AG04449 (cell line): ENCODE data around the gene LINGO3.
A peak's percentile ranks its signal among the peaks of the same experiment; 100 is the strongest.

Source experiments
- CTCF ChIA-PET: fragments of 350-600 bp; formaldehyde crosslinking; extraction: SDS; loops from one replicate; lab custom pipeline; 2021; ENCODE audit warnings: antibody characterized with exemption; lab: Yijun Ruan, JAX
- POLR2A ChIA-PET: fragments of 400-600, 350-600 bp; formaldehyde crosslinking; extraction: SDS; loops from one replicate; lab custom pipeline; 2020; ENCODE audit warnings: antibody characterized with exemption, inconsistent platforms; lab: Yijun Ruan, JAX
- DNase-seq: peaks from one replicate; pipeline ENCODE4 v3.0.0-alpha.2; 2010; ENCODE audit warnings: low read depth, low spot score
- H3K4me3 ChIP-seq: 2 replicates; pipeline ENCODE4 v1.5.1; 2011; ENCODE audit warnings: low read depth, mild to moderate bottlenecking, control low read depth, low read length
- TF ChIP-seq, protein P1 (sequence below): IDR thresholded peaks from one replicate; pipeline ENCODE4 v1.5.1; 2011; ENCODE audit warnings: mild to moderate bottlenecking, moderate library complexity, low read length, control low read depth, inconsistent platforms; ENCODE audit not compliant: insufficient read depth; ENCODE audit errors: missing control alignments

The LINGO3 gene

DNA sequence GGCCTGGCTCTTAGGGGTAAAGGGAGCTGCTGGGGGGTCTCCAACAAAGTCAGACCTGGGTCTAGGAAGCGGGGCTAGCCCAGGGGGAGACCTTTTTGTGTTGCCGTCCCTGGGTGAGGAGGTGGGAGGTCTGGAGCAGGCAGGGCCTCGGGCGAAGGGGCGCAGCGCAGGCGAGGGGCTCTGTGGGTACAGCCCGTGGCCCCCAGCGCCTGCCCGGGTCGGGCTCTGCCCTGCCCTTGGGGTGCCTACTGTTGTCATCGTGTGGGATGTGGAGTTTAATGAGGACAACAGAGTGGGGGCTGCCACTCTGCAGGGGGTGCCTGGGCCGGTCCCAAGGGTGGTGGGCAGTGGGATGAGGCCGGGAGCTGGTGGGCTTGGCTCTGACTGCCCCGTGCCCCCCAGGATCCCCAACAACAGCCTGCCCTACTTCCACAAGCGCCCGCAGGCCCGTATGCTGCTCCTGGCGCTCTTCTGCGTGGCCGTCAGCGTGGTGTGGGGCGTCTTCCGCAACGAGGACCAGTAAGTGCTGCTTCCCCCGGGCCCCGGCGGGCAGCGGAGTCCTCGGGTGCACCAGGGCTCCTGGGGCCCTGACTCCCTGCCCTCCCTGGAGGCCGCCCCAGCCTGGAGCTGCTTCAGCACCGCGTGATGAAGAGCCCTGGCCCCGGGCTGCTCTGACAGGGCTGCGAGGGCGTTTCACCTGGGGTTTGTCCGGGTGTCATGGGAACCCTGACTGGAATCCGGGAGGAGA, 32.7 kb upstream of the LINGO3 start:
- POLR2A ChIA-PET: no interaction called here
- TF ChIP-seq, protein P1, sequence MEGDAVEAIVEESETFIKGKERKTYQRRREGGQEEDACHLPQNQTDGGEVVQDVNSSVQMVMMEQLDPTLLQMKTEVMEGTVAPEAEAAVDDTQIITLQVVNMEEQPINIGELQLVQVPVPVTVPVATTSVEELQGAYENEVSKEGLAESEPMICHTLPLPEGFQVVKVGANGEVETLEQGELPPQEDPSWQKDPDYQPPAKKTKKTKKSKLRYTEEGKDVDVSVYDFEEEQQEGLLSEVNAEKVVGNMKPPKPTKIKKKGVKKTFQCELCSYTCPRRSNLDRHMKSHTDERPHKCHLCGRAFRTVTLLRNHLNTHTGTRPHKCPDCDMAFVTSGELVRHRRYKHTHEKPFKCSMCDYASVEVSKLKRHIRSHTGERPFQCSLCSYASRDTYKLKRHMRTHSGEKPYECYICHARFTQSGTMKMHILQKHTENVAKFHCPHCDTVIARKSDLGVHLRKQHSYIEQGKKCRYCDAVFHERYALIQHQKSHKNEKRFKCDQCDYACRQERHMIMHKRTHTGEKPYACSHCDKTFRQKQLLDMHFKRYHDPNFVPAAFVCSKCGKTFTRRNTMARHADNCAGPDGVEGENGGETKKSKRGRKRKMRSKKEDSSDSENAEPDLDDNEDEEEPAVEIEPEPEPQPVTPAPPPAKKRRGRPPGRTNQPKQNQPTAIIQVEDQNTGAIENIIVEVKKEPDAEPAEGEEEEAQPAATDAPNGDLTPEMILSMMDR: no peak
- DNase-seq: no peak
- CTCF ChIA-PET: no interaction called here
- H3K4me3 ChIP-seq: no peak overlapping the region

DNA sequence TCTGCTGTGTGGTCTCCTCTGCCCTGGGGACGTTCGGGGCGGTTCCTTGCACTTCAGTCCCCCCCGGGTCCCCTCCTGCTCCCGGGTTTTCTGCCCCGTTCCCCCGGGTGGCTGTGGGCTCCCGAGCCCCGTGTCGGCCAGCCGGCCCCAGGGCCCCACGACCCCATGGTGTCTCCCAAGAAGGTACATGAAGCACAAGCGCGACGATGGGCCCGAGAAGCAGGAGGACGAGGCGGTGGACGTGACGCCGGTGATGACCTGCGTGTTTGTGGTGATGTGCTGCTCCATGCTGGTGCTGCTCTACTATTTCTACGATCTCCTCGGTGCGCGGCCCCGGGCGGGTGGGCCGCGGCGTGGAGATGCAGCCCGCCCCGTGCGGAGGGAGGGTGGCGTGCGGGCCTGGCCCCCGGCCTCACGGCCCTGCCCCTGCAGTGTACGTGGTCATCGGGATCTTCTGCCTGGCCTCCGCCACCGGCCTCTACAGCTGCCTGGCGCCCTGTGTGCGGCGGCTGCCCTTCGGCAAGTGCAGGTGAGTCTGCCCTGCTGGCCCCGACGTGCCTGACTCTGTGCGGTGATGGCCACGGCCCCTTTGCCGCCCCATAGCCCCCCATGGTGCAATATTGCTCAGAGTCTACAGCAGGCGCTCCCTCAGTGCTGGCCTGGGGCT, 31.8 kb upstream of the LINGO3 start:
- no peak overlapping the region for H3K4me3 ChIP-seq
- TF ChIP-seq, protein P1: no peak
- ChIA-PET CTCF (no interaction called here), POLR2A (no interaction called here)
- no peak for DNase-seq

DNA sequence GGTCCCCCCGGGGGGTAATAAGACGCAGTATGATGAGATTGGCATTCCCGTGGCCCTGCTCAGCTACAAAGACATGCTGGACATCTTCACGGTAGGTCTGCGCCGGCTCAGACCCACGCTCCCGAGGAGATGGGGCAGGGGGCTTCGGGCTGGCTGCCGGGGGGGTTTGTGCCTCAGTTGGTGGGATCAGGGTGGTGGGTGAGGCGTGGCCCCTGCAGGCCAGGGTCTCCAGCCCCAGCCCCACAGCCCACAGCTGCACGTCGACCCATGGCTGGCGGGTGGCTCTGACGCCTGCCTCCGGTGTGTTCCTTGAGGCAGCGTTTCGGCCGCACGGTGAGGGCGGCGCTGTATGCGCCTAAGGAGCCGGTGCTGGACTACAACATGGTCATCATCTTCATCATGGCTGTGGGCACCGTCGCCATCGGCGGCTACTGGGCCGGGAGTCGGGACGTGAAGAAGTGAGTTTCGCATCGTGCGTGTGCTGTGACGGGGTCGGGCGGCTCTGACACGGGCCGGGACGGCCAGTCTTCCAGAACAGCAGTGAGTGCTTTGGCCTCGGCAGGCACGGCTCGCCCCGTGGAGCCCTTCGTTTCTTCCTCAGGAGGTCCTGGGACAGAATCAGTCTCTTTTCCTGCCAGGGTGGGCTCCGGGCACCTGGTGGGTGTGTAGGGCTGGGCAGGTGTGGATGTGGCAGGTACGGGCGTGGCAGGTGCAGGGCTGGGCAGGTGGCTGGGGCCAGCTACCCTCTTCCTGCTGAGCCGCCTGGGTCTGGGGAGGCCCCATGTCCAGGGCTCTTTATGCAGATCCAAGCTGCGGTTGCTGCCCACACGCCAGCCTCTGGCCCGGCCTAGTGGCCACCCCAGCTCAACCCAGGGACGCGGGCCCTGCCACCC, 31.0 kb upstream of the LINGO3 start:
- H3K4me3 ChIP-seq: no peak overlapping the region
- no peak for DNase-seq
- TF ChIP-seq, protein P1: no peak
- CTCF ChIA-PET: no interaction called here
- POLR2A ChIA-PET: no interaction called here

DNA sequence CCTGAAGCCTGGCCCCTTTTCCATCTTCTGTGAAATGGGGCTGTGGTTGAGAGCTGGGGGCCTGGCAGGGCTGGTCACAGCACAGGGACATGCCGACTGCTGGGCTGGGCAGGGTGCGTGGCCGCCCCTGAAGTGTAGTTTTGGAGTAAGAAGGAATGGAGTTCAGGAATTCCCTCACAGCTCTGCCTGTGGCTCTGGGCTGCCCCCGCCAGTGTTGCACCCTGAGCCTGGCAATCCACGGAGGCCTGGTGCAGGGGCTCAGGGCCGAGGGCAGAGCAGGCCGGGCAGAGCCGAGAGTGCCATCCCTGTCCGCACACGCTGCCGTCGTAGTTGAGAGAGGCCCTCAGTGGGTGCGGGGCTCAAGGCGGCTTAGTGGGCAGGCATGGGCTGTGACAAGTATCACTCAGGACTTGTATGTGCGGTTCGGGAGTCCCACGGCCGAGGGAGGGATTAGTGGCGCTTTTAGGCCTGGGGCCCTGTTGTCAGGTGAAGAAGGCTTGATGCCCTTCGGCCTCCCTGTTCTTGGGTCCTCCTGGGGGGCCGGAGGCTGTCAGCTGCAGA, 30.2 kb upstream of the LINGO3 start:
- ChIA-PET CTCF (interaction anchor here (0.9 to 1.1 kb wide), 2 partner anchors 14 to 52 kb away, joined by 3 read pairs; no protein-coding TSS in a partner anchor), POLR2A (no interaction called here)
- TF ChIP-seq, protein P1: no peak

DNA sequence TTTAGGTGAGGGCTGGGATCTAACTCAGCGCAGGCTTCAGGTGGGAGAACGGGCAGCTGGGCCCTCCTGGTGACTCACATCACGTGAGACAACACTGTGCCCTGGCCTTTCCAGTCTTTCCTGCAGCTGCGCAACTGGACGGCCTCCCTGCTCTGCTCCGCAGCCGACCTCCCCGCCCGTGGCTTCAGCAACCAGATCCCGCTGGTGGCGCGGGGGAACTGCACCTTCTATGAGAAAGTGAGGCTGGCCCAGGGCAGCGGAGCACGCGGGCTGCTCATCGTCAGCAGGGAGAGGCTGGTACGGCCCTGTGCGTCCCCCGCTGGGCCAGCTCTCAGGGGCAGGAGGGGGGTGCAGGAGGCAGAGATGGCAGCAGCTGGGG, 29.4 kb upstream of the LINGO3 start:
- DNase-seq: no peak
- no peak overlapping the region for H3K4me3 ChIP-seq
- ChIA-PET POLR2A (no interaction called here), CTCF (interaction anchor here (0.9 to 1.1 kb wide), 2 partner anchors 15 to 53 kb away, joined by 3 read pairs; no protein-coding TSS in a partner anchor)
- TF ChIP-seq, protein P1: peak; percentile 57

More for the DNA sequence above, 30.2 kb upstream of the LINGO3 start:
- H3K4me3 ChIP-seq: no peak overlapping the region
- DNase-seq: no peak
